Uterus (tissue), 4 donors: Measurements from ENCODE around the gene MRPL21. TPM values are rescaled to one million over a fixed set of nuclear protein-coding genes. Genes with fewer than 3 reads are reported as not detected.
"Not testable (repeated sequence)": the region's sequence is repeated elsewhere in the genome, so short reads cannot be mapped to it uniquely, and the experiment has no call there.

Source experiments
- DNase-seq, 2 donors: peaks; one replicate each; pipeline ENCODE4 v3.0.0-alpha.2; 2019 to 2020
- H3K27ac ChIP-seq, 2 donors: fragments of 200-600 bp; sonication (generic); 1 replicate in 1 of 2; 2 replicates in 1 of 2; pipeline ENCODE4 v1.5.1; 2016 to 2018
- H3K27me3 ChIP-seq, 2 donors: fragments of 200-600 bp; sonication (generic); one replicate each; pipeline ENCODE4 v1.5.1; 2018 to 2019; ENCODE audit warnings: control low read depth in 1 of 2
- H3K36me3 ChIP-seq, 2 donors: fragments of 200-600 bp; sonication (generic); one replicate each; pipeline ENCODE4 v1.5.1; 2019; ENCODE audit warnings: control low read depth in 1 of 2
- H3K4me1 ChIP-seq, 2 donors: fragments of 200-600 bp; sonication (generic); one replicate each; pipeline ENCODE4 v1.5.1; 2018 to 2019; ENCODE audit warnings: control low read depth in 1 of 2
- H3K4me3 ChIP-seq, 2 donors: fragments of 200-600 bp; sonication (generic); 1 replicate in 1 of 2; 2 replicates in 1 of 2; pipeline ENCODE4 v1.5.1; 2018 to 2019; ENCODE audit warnings: mild to moderate bottlenecking in 1 of 2
- H3K9me3 ChIP-seq, 2 donors: fragments of 200-600 bp; sonication (generic); one replicate each; pipeline ENCODE4 v1.5.1; 2019; ENCODE audit warnings: control low read depth in 1 of 2
- POLR2A ChIP-seq, 2 donors: fragments of 450-650 bp; IDR thresholded peaks; one replicate each; pipeline ENCODE4 v1.6.1; 2016; ENCODE audit warnings: antibody characterized with exemption in 2 of 2, mild to moderate bottlenecking in 1 of 2, moderate library complexity in 1 of 2
- intact Hi-C: fragments of 100-400 bp; cut with DNase I; formaldehyde crosslinking; loops from one replicate; pipeline ENCODE4 v1.15.1; 2023; ENCODE audit warnings: low total_unique reads
- total RNA-seq, 4 donors: library from RNA; depleted of rRNA in 3 of 4; stranded (reverse); fragments of >200 nt in 3 of 4; gene quantifications; one replicate each; pipeline versions ENCODE4 v1.1.0 to v1.2.4, GENCODE V29; 2014 to 2023
- TF ChIP-seq, protein P1 (sequence below), 4 experiments: fragments of 200-600 bp in 2 of 4; fragments of 450-650 bp in 2 of 4; sonication (generic) in 2 of 4; IDR thresholded peaks; one replicate each; pipeline ENCODE4 v1.5.1; 2016 to 2019; ENCODE audit warnings: antibody characterized with exemption in 4 of 4, mild to moderate bottlenecking in 2 of 4, moderate library complexity in 1 of 4
- donor health status: DM: yes; HTN: yes; CAD: no.

MRPL21 gene
- total RNA-seq, 4 donors from 2014 or later, result 29.2 to 52.7 (median 36.9) TPM

DNA sequence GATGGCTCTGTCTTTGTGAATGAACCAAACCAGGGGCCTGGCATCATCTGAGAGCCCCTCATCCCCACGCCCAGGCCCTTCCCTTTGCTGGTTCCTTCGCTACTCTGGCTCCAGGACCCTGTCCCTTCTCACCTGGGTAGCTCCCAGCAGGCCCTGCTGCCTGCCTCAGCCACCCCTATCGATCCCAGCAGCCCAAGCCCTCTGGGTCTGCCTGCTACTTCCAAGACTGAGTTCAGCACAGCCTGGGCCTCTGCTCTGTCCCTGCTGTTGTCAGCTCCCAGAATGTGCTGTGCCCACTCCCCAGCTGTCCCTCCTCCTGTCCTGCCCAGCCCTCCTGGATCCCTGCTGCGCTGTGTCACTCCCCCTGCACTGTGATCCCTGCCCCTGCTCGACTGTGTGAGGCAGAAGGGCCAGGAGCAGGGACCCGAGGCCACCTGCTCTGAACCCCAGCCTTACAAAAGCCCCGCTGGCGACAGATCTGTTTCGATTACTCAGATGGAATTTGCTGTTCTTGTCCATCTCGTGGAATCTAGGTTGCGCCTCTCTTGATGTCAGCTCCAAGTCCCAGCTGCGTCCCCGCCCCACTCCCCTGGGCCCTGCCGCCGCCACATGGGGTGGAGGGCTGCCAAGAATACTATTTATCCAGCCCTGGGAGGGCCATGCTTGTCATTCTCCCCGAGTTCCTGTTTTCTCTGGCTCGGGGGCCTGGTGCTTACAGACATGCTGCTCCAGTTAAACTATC lies 13.0 kb downstream of the MRPL21 start:
- TF ChIP-seq, protein P1, sequence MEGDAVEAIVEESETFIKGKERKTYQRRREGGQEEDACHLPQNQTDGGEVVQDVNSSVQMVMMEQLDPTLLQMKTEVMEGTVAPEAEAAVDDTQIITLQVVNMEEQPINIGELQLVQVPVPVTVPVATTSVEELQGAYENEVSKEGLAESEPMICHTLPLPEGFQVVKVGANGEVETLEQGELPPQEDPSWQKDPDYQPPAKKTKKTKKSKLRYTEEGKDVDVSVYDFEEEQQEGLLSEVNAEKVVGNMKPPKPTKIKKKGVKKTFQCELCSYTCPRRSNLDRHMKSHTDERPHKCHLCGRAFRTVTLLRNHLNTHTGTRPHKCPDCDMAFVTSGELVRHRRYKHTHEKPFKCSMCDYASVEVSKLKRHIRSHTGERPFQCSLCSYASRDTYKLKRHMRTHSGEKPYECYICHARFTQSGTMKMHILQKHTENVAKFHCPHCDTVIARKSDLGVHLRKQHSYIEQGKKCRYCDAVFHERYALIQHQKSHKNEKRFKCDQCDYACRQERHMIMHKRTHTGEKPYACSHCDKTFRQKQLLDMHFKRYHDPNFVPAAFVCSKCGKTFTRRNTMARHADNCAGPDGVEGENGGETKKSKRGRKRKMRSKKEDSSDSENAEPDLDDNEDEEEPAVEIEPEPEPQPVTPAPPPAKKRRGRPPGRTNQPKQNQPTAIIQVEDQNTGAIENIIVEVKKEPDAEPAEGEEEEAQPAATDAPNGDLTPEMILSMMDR (IDR thresholded peaks at IDR 0.05), result no peak
- TF ChIP-seq POLR2A (IDR thresholded peaks at IDR 0.05), result no peak
- Histone ChIP-seq H3K4me1 (peaks cover 0 to 12% of the 10 kb centered on the region in 2 donors), H3K36me3 (no peaks in the 10 kb centered on the region), H3K9me3 (no peaks in the 10 kb centered on the region), H3K4me3 (no peak overlapping the region), H3K27me3 (no peaks in the 10 kb centered on the region), H3K27ac (peak overlapping the region; percentile 73 to 77)
- intact Hi-C loops, result no loop called here
- peak; percentile 73 to 75 for DNase-seq

DNA sequence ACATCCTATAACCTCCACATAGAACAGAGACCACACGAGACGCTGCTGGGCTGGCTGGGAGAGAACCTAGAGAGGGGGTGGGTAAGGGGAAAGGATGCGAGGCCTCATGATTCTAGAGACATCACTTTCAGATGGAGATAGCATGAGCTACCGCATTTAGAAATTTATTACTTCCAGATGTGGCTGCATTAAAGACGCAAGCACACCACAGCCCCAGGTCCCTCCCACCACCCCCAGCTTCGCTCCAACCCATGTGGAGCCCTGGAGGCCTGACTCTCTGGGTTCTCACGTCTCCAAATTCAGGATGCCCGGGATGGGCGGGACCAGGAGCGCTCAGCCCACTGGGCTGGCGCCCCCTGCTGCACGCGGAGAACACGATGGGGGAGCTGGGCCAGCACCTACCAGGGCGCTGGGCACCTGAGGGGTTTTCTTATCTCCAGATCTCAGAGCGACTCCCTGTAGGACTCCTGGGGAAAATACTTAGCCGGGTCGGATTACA lies 13.6 kb downstream of the MRPL21 start:
- peak; percentile 79 to 82 for DNase-seq
- Histone ChIP-seq H3K27me3 (no peaks in the 10 kb centered on the region), H3K9me3 (no peaks in the 10 kb centered on the region), H3K27ac (peak overlapping the region; percentile 73 to 77), H3K4me3 (no peak overlapping the region), H3K4me1 (peaks cover 0 to 12% of the 10 kb centered on the region in 2 donors), H3K36me3 (no peaks in the 10 kb centered on the region)
- intact Hi-C loops, result no loop called here
- TF ChIP-seq, protein P1 (IDR thresholded peaks at IDR 0.05), result peak; percentile 53 to 71 (median 62)
- no peak for TF ChIP-seq POLR2A (IDR thresholded peaks at IDR 0.05)

DNA sequence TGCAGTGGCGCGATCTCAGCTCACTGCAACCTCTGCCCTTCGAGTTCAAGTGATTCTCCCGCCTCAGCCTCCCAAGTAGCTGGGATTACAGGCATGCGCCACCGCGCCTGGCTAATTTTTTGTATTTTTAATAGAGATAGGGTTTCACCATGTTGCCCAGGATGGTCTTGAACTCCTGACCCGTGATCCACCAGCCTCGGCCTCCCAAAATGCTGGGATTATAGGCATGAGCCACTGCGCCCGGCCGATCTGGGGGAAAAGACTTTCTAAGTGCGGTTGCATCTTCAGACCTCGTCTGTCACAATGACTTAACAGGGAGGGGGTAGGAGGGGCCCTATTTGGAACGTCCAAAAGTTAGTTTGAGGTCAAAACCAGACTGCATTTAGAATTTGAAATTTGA lies 18.8 kb downstream of the MRPL21 start:
- H3K36me3 ChIP-seq, H3K4me1 ChIP-seq, intact Hi-C loops, H3K4me3 ChIP-seq, H3K27ac ChIP-seq, H3K9me3 ChIP-seq, DNase-seq, H3K27me3 ChIP-seq: not testable (repeated sequence)

DNA sequence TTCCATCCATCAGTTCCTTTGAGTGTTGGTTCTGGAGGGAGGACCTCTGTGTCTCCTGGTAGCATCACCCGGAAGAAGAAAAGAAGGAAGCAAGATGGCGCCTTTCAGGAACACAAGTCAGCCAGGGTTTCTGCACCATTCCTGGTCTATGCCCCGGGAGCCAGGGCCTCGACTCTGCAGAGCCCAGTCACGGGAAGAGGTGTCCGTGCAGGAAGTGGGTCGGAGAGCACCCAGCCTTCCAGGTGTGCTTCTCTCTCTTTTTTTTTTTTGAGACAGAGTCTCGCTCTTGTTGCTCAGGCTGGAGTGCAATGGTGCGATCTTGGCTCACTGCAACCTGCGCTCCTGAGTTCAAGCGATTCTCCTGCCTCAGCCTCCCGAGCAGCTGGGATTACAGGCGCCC lies 21.2 kb downstream of the MRPL21 start:
- Histone ChIP-seq H3K27me3 (no peaks in the 10 kb centered on the region), H3K4me3 (no peak overlapping the region), H3K27ac (no peak overlapping the region), H3K36me3 (no peaks in the 10 kb centered on the region), H3K9me3 (no peaks in the 10 kb centered on the region), H3K4me1 (no peaks in the 10 kb centered on the region)
- TF ChIP-seq POLR2A (IDR thresholded peaks at IDR 0.05), result no peak
- TF ChIP-seq, protein P1 (IDR thresholded peaks at IDR 0.05), result no peak
- DNase-seq, result no peak
- intact Hi-C loops, result no loop called here

DNA sequence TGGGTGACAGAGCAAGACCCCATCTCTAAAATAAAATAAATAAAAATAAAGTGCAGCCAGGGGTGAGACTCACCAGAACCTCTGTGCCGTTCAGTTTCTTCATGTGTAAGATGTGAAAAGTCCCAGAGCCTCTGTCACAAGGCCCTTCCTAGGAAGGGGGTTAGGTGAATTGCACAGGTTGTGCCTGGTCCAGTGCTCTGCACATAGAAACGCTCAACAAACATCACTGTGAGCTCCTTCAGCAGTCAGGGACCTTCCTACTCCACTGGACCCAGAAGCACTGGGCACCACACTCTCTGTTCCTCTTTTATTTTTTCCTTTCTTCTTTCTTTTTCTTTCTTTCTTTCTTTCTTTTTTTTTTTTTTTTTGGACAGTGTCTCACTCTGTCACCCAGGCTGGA lies 22.3 kb downstream of the MRPL21 start:
- Histone ChIP-seq H3K4me1 (no peaks in the 10 kb centered on the region), H3K27ac (no peak overlapping the region), H3K27me3 (no peaks in the 10 kb centered on the region), H3K4me3 (no peak overlapping the region), H3K36me3 (no peaks in the 10 kb centered on the region), H3K9me3 (no peaks in the 10 kb centered on the region)
- intact Hi-C loops, result no loop called here
- TF ChIP-seq POLR2A (IDR thresholded peaks at IDR 0.05), result no peak
- TF ChIP-seq, protein P1 (IDR thresholded peaks at IDR 0.05), result no peak
- no peak for DNase-seq
